GM18517 (cell line): ENCODE data around the gene CHKB.
"Not testable (repeated sequence)": the region's sequence is repeated elsewhere in the genome, so short reads cannot be mapped to it uniquely, and the experiment has no call there.

Source experiments
- ATAC-seq: cut with Tn5 transposase; IDR thresholded peaks from one replicate; pipeline ENCODE4 v1.9.1; 2021; ENCODE audit warnings: mild to moderate bottlenecking, moderate library complexity; ENCODE audit not compliant: unreplicated experiment

Gene CHKB

DNA sequence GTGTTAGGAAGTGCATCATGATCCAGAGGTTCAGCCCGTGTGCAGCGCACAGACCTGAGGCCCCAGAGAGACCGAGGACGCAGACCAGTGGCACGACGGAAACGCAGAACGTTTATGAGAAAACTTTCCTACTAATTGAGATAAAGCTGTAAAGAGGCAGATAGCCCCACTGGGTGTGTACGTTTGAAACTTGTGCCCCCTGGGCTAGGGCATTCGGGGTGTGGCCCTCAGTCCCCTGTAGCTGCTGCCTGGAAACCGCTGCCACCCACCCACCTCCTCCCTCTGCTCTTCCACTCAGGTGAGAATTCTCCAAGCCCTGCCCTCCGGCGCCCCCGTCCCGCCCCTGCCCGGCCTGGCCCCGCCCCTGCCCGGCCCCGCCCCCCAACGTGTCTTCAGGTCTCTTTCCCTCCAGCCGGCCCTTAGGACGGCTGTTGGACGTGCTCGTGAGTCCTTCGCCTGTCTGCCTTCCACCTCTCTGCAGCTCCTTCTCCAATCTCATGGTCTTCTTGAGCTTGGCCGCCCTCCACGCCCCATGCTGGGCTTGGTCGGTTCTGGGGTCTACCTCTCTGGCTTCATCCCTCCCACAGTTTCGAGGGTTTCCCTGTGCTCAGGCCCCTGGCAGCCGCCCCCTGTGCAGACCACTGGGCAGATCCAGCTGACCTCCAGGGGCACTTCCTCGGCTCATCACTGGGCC lies 30.0 kb upstream of the CHKB start:
- ATAC-seq: no peak

DNA sequence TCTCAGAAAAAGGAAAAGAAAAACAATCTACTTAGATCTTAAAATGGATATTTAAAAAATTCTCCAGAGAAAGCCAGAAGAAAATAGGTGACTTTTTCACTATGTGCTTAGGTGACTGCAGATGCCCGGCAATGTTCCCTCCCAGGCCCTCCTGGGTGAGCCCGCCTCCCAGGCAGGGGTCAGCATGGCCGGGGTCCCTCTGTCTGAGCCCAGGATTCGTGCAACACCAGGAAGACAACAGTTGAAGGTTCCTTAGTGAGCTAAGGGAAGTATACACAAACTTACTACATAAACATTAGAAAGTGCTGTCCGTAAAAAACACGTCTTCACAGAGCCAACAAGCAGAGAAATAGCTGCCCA lies 29.5 kb upstream of the CHKB start:
- no peak for ATAC-seq

DNA sequence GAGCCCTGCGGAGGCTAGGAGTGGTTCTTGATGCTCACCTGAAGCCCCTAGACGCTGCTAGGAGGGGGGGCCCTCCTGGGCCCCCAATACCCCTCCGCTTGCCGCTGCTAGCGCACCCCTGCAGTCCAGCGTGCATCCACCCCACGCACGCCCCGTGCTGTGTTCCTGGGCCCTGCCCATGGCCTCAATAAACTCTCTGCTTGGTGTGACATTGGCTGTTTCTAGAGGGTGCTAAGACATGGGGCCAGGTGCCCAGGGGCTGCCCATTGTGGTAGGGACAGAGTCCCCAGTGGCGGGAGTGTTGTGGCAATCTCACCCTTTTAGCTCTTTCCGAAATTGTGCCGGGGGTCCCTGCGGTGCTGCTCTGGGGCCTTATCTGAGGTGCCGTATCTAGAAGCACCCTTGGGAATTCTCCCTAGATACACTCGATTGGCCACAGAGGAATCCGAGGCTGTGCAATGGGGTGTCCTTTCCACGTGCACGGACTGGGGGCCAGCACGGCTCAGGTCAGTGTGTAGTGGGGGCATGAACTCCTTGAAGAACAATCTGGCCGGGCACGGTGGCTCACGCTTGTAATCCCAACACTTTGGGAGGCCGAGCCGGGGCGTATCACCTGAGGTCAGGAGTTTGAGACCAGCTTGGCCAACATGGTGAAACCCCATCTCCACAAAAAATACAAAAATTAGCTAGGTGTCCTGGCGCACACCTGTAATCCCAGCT lies 28.9 kb upstream of the CHKB start:
- no peak for ATAC-seq

DNA sequence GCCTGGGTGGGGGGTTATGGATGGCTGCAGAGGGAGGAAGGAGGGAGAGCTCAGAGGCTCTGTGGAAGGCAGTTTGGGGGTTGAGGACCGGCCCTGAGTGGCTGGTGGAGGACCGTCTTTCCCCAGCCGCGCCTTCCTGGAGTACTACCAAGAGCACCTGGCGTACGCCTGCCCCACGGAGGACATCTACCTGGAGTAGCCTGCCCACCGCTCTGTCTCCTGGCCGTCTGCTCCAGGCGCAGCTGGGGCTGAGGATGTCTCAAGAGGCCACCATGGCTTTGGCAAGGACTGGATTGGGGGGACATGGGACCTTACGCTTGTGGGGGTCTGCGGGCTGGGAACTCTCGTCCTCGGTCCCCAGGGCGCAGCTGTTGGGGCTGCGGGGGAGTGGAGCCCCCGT lies 27.9 kb upstream of the CHKB start:
- ATAC-seq: no peak

DNA sequence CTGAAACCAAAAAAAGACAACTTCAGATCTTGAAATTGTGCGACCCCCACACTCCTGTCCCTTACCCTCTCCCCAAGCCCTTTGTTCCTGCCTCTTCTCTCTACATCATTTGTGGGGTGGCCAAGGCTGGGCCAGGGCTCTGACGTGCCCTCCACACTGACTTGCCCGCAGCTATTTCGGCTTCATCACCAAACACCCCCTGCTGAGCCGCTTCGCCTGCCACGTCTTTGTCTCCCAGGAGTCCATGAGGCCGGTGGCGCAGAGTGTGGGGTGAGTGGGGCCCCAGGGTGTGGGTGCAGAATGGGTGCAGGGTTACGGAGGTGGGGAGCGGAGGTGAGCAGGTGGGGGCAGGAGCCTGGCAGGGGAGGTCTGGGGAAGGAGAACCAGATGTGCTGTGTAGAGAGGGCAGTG lies 27.4 kb upstream of the CHKB start:
- ATAC-seq: no peak

DNA sequence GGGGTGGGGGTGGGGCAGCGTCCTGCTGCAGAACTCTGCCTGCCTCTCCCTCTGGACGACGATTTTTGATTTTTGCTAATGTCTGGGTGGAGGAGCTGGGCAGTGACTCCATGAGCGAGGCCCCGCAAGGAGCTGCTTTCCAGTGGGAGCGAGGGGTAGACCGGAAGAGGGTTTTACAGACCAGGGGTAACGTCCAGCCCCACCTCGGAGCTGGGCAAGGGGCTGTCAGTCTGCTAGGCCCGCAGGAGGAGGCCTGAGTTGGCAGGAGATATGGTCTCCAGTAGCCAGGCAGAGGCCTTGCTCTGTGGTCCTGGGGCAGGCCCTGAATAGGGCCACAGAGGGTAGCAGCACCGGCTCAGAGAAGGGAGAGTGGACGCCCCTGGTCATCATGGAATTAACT lies 26.9 kb upstream of the CHKB start:
- ATAC-seq: no peak

DNA sequence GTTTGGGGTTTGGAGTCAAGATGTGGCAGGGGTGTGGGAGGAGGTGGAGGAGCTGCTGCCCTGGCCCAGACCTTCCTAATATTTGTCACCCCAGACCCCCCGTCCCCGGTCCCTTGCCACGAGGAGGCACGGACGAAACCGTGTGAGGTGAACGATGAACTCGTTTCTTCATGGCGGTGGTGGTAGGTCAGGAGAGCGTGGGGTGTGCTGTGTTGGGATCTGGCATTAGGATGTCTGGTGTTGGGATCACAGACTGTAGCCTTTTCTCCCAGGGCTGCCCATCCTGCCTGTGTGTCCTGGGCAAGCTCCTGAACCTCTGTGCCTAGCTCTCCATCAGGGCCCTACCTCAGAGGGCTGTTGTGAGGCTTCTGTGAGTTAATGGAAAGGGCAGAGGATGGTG lies 26.3 kb upstream of the CHKB start:
- no peak for ATAC-seq

DNA sequence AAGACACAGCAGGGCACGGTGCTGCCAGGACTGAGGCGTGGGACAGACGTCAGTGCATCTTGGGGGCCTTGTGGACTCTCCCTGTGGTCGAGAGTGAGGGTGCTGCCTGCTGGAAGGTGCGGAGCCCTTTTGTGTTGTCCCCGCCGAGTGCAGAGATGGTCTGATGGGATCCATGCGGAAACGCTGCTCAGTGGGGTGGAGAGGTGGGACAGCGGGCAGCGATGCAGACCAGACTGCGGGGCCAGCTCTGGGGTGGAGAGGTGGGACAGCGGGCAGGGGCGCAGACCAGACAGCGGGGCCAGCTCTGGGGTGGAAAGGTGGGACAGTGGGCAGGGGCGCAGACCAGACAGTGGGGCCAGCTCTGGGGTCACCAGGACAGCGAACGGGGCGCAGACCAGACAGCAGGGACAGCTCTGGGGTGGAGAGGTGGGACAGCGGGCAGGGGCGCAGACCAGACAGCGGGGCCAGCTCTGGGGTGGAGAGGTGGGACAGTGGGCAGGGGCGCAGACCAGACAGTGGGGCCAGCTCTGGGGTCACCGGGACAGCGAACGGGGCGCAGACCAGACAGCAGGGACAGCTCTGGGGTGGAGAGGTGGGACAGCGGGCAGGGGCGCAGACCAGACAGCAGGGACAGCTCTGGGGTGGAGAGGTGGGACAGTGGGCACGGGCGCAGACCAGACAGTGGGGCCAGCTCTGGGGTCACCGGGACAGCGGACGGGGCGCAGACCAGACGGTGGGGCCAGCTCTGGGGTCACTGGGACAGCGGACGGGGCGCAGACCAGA lies 25.6 kb upstream of the CHKB start:
- ATAC-seq: not testable (repeated sequence)

DNA sequence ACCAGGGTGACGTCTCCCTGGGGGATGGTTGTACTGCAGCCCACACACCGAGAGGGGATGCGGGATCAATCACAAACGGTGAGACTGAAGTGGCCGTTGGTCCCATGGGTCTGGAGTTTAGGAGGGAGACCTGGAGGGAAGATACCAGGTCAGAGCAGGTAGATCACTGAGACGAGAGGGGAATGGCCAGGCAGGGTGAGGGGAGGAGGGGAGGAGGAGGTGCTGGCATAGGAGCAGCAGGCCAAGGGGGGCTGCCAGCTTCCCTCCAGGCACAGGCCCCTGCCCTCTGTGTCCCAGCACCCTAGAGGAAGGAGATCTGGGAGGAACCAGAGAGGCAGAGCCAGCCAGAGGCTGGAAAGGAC lies 25.0 kb upstream of the CHKB start:
- no peak for ATAC-seq

DNA sequence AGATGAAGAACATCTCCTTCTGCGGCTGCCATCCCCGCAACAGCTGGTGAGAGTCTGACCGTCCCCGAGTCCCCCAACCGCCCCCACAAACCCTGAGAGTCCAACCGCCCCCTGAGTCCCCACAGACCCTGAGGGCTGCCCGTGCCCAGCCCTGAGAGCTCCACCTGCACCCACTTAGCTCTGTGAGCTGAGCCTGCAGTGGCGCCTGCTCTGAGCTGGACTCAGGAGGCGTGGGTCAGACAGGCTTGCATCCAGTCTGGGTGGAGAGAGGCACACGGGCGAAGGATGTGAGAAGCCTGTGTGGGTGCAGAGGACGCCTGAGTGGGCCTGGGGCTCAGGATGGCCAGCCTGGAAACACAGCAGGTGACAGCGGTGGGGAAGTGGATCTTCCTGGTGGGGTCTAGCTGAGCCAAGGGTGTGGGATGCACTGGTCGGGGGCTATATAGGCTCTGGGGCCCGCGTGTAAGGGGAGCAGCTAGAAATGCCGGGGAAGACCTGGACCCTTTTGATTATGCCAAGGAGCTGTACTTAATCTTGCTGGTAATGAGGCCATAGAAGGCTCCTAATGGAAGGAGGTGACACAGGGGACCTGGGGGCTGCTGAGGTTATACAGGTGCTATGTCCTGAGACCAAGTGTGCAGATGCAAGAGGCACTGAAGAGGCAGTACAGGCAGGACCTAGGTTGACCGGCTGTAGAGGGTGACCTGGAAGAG lies 24.5 kb upstream of the CHKB start:
- ATAC-seq: no peak

DNA sequence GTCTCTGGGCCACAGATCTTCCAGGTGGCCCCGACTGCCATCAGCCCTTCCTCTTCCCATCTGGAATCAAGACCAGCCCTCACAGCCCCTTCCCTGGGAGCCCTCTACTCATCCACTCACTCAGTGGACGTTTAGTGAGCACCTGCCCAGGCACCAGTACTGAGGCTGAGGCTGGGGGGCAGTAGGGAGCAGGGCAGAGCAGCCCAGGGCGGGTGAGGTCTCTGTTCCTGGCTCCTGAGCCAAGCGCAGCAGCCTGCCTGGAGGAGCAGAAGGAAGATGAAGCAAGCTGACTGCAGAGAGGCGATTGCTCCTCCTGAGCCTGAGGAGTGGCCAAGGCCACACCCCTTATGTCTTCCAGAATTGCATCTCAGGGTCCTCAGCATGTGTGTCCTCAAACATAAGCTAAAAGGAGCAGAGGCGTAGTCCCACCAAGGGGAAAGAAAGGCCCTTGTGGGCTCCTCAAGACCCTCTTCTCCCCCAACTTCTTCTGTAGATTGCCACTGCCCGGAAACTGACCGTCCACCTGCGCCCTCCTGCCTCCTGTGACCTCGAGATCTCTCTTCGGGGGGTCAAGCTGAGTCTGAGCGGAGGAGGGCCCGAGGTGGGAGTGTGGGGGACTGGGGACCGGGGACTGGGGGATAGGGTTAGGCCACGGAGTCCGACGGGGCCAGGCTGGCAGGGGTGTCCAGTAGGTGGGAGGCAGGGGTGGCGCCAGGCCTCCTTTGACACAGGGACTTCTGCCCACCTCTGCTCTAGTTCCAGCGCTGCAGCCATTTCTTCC lies 23.7 kb upstream of the CHKB start:
- ATAC-seq: no peak

DNA sequence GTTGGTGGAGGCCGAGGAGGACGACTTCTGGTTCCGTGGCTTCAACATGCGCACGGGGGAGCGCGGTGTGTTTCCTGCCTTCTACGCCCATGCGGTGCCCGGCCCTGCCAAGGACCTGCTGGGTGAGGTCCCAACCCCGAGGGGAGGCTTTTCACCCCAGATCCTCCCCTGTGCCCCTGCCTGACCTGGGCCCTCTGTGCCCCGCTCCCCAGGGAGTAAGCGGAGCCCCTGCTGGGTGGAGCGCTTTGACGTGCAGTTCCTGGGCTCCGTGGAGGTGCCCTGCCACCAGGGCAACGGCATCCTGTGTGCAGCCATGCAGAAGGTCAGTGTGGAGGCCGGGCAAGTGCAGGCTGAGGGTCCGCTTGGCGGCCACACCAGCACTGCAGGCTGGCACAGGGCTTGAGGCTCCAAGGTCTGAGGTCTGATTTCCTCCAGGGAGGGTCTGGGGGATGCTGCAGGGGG lies 23.0 kb upstream of the CHKB start:
- ATAC-seq: no peak

DNA sequence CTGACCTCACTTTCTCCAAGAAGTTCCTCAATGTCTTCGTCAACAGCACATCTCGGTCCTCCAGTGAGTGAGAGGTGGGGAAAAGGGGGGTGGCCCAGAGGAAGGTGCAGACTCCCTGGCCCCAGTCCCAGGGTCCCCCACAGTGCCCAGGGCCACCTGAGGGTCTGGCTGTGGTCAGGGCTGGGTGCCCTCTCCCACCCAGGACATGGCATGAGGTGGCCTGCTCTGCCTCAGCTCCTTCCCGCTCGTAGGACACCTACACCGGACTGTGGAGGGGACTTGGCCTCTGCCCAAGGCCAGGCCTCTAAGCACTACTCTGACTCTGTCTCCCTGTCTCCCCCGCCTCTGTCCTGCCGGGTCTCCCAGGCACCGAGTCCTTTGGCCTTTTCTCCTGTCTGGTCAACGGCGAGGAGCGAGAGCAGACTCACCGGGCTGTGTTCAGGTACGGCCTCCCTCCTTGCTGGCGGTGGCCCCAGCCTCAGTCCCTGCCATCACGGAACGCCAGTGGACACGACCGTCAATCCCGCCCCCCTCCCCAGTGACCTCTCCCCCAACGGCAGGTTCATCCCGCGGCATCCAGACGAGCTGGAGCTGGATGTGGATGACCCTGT lies 22.5 kb upstream of the CHKB start:
- ATAC-seq: no peak

DNA sequence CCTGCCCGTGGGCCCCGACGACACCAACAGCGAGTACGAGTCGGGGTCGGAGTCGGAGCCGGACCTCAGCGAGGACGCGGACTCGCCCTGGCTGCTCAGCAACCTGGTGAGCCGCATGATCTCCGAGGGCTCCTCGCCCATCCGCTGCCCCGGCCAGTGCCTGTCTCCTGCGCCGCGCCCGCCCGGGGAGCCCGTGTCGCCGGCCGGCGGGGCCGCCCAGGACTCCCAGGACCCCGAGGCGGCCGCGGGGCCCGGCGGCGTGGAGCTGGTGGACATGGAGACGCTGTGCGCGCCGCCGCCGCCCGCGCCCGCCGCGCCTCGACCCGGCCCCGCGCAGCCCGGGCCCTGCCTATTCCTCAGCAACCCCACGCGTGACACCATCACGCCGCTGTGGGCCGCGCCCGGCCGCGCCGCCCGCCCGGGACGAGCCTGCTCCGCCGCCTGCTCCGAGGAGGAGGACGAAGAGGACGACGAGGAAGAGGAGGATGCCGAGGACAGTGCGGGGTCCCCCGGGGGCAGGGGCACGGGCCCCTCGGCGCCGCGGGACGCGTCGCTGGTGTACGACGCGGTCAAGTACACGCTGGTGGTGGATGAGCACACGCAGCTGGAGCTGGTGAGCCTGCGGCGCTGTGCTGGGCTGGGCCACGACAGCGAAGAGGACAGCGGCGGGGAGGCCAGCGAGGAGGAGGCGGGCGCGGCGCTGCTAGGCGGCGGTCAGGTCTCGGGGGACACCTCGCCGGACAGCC lies 21.8 kb upstream of the CHKB start:
- no peak for ATAC-seq

DNA sequence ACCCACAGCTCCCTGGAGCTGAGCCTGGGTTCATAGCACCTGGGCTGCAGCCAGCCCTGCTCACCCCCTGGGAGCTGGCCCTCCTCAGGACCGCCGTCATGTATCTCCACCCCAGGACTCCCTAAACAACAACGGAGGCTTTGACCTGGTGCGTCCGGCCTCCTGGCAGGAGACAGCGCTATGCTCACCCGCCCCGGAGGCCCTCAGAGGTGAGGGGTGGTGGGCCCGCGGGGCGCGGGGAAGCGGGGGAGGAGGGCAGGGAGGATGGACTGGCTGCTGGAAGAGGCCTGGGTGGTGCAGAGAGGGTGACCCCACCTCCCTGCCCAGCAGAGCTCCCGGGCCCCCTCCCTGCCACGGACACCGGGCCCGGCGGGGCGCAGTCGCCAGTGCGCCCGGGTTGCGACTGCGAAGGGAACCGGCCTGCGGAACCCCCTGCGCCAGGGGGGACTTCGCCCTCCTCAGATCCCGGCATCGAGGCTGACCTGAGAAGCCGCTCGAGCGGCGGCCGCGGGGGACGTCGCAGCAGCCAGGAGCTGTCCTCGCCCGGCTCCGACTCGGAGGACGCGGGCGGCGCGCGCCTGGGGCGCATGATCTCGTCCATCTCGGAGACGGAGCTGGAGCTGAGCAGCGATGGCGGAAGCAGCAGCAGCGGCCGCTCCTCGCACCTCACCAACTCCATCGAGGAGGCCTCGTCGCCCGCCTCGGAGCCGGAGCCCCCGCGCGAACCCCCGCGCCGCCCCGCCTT lies 21.0 kb upstream of the CHKB start:
- ATAC-seq: no peak

DNA sequence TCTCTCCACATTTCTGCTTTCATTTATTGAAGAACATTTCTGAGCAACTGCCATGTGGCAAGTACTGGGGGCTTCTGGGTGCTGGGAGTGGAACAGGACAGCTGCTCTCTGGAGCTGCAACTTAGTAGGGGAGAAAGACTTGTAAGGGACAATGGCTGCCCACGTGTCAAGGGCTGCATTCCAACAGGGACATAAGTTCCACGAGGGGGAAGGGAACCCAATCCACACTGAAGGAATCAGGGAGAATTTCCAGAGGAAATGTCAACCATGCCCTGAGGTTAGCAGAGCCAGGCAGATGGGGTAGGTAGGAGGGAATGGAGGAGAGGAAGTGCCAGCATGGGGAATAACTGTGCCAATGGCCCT lies 19.7 kb upstream of the CHKB start:
- no peak for ATAC-seq

DNA sequence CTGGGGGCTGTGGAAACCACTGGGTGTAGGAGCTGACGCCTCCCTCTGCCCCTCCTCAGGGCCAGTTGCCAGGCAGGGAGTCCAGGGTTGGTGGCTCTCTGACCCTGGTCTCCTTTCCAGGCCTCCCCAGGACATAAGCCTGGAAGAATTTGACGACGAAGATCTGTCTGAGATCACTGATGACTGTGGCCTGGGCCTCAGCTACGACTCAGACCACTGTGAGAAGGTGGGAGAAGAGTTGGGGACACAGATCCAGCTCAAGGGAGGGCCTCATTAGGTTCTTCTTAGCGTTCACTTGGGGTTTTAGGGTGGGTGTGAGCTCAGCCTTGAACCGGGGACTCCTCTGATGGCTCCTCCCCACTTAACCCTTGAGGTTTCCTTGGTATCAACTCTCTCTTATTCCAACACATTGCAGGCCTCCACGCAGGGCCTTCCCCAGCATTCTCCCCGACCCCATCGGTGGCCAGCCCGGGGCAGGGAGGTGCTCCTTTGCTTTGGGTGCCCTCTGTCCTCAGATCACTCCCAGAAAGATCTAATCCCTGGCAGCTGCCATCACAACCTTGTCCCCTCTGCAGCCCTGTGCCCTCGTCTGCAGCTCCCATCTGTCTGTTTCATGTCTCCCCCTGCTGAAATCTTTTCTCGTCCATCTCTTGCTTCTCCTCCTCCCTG lies 19.2 kb upstream of the CHKB start:
- ATAC-seq: no peak

DNA sequence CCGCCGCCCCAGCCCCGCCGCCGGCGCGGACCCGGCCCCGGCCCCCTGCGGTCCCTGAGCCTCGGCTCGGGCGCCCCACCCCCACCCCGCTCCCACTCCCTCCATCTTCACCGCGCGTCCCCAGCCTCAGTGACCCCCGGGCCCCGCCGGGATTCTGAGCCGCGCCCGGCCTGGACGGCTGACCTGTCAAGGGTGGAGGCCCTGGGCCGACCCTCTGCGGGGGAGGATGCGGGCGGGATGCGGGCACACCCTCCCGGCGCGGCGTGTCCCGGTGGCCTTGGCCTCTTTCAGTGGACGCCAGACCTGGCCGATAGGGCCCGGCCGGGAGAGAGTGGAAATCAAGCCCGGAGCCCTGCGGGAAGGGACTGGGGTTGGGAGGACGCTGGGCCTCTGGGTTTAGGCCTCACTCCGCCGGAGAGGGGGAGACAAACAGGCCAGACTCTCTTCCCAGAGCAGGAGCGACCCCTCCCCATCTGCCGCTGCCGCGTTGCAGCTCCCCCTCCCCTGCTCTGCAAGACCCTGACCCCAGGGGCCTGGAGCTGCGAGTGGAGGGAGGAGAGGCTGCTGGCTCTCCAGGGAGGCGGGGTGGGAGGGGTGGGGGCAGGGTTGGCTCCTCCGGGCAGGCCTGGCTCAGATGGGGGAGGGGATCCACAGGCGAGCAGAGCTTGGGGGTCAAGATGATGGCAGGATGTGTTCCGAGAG lies 18.5 kb upstream of the CHKB start:
- no peak for ATAC-seq
